GM19035 (cell line): Measurements from ENCODE around the gene C3orf70.

Source experiments
- ATAC-seq: cut with Tn5 transposase; IDR thresholded peaks from one replicate; pipeline ENCODE4 v1.9.1; 2021; ENCODE audit not compliant: unreplicated experiment

The C3orf70 gene

DNA sequence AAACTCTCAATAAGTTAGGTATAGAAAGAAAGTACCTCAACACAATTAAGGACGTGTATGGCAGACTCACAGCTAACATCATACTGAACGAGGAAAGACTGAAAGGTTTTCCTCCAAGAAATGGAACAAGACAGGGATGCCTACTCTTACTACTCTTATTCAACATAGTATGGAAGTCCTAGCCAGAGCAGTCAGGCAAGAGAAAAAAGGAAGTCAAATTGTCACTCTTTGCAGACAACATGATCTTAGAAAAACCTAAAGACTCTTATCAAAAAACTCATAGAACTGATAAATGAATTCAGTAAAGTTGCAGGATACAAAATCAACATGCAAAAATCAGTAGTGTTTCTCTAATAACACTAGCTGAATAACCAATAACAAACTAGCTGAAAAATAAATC, 96.0 kb downstream of the C3orf70 start:
- no peak for ATAC-seq

DNA sequence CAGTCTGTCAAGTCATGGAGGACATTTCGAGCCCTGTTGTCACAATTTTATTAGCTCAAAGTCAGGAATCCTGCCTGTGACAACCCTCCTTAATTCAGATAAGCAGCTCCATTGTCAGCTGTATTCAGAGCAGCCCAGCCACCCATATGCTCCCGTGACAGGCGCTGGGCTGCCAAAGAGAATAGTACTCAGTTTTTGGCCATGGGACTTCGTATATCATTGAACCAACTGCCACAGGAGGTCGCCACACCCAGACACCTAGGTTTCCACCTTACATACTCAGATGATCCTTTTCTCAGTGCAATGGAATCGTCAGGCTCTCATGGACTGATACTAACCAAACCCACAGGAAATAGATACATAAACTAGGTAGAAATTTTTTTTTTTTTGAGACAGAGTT, 100.2 kb downstream of the C3orf70 start:
- no peak for ATAC-seq

DNA sequence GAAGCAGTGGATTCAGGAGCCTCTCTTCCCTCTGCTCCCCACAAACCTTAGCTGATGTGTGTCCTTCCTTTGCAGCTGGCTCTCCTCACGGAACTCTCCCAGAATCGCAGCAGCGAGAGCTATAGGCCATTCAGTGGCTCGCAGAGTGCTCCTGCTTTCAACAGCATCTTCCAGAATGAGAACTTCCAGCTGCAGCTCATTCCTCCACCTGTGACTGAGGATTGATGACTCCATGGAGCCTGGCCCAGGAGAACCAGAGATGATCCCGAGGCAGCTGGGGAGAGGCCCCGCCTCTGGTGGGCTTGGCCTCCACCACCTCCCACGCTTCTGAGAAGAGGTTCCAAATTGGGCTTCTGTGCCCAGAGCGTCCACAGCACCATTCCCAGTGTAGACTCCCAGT, 101.1 kb downstream of the C3orf70 start:
- ATAC-seq = no peak

DNA sequence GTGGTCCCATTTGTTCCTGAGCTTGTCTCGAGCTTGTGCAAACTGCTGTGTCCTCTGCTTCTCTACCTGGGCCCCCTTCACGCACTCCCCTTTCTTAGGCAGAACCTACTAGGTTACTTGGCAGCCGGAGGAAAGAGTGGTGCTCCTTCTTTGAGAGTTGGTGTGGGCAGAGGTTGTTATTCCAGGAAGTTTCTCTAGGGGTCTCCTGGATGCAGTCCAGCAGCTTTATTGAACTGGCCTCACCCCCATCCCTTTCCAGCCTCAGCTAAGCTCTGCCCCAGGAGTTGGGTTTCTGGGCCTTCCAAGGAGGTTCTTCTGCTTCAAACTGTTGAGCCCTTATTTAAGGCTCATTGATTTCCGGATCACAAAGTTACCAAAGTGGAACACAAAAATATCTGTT, 103.2 kb downstream of the C3orf70 start:
- no peak for ATAC-seq

DNA sequence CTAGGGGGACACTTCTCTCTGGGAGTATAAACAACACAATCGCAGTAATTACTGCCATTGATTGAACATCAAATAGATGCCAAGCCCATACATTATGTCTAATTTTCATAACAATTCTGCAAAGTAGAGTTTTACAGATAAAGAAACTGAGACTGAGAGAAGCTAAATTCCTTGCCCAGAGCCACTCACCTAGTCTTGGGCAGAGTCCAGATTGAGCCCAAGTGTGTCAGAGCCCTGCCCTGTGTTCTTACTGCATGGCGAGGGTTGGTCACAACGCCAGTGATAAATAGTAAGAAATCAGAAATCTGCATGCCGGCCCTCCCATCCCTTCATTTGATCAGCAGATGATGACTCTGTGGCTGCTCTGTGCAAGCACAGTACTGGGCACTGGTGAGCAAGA, 106.3 kb downstream of the C3orf70 start:
- no peak for ATAC-seq

DNA sequence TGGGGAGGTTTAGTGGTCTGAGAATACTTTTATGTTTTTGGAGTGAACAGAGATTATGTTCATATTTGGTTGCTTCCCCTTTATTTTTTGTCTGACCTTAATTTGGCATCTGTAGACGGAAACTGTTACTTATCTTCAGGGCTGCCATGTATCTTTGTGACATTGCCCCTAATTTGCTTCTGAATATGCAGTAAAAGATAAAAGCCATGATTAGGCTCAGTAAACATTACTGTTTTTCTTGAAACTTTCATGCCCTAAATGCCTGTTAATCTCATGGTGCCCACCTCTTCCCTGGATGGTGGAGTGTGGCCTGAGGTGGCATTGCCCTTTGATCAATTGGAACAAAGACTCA, 106.7 kb downstream of the C3orf70 start:
- no peak for ATAC-seq

DNA sequence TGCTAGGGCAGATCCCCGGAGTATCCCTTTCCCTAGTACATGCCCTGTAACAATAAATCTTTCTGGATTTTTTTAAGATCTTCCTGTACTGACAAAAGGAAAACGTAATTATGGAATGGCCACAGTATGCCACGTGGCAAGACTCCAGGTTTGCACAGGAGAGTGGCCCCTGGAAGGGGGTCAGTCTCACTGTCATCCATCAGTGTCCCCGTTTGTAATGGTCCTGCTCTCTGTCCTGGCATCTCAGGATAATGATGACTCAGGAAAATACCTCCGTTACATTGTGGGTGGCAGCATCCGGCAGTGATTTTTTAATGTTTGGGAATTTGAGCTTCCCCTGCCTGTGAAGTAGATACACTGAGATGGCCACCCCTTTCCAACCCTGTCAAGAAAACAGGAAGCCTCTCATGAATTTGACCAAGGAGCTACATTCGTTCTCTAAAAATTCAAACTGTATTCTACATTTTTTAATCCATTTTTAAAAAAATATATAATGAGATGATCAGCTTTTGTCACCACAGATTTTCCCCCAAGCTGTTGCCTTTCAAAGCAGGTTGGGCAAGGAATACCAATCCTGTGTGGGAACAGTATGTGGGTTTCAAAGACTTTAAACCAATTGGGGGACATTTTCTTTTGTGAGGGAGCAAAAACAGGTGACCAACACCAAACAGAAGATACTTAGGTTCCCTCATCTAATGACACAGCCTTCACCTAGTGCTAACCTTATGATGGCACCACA, 110.4 kb downstream of the C3orf70 start:
- no peak for ATAC-seq

DNA sequence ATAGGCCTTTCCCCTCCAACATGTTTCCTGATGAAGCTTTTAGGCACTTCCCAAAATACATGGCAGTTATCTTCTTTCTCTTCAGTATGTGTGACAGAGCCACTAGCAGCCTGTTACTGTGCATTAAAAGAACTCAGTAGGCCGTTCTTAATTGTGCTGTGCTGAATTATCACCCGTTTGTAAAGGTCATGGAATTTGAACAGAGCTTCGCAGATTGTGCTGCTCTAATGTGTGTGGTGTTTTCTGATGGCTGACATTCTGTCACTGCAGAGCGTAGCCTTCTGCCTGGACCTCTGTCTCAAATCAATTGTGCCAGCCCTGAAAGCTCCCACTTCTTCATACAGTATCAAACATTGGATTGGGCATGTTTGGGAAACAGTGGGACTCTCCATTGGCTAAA, 111.3 kb downstream of the C3orf70 start:
- ATAC-seq = no peak

DNA sequence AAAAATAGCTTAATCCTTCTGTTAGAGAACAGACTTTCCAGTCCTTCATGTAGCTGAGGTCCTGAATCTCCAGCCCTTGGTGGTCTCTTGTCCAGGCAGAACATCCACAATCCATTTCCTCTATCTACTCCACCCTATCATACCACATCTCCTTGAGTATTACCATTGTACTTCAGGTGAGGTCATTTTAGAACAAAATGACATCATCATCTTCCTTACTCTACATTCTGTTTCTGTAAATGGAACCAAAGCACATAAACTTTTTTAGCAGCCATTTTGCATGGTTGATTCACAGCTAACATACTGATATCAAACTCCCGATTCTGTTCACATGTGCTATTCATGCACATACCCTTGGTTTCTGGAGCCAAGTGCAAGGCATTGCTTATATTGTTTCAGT, 112.4 kb downstream of the C3orf70 start:
- ATAC-seq = no peak

DNA sequence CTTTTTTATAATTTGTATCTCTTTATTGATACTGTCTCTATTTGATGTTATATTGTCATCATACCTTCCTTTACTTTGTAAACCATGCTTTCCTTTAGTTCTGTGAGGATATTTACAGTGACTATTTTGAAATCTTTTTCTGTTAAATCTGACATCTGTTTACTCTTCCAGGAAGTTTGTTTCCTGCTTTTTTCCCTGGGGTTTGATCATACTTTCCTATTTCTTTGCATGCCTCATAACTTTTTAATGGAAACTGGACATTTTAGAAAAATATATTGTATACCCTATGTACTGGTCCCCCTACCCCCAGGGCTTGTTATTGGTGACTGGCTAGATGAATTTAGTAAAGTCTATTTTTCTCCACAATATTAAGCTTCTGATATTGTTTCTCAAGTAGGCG, 115.1 kb downstream of the C3orf70 start:
- no peak for ATAC-seq

DNA sequence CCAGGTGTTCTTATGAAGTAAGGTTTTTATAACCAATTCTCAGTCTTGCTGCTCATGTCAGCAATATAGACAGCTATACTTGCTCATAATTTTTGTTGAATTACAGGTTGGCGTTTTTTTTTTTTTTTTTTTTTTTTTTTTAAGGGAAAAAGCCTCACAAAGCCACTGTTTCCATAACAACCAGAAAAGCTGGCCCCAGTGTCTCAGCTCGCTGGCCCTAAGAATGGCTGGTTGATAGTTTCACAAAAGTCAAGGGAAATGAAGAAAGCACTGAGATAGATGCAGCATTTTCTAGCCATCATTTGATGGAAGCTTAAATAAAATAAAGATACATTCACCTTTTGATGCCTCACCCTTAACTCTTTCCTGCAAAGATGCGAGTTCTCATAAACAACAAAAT, 121.9 kb downstream of the C3orf70 start:
- ATAC-seq = no peak

DNA sequence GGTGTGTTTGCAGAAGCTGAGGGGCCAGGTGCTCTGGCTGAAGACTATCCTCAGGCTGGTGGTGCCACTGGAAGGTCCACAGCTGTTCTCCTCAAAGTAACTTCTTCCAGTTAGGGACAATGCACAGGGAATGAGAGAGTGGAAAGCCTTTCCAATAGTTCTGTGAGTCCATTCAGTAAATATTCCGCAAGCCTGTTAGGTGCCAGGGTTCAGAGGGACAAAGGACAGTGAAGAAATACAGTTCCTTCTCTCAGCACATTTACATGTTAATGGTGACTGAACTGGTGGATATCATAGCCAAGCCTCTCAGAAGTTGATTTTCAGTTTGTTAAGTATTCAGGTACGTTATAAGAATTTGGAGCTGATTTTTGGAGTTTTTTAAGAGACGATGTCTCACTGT, 122.5 kb downstream of the C3orf70 start:
- no peak for ATAC-seq

DNA sequence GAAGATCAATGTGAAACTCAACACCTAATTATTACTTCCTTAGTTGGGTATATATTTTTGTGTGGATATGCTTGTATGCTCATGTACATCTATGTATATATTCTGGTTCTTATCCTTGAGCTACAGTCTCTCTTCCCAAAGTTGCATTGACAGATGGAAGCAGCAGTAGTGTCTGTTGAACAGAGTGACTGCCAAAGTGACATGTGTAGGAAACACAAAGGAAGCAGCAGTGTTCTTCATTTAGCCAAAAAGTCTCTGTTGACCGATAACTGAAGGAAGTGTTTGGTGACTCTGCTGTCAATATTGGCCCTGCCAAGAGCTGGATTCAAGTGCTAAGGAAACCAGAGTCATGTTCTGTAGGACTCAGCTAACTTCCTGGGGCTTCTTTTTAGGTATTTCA, 123.8 kb downstream of the C3orf70 start:
- no peak for ATAC-seq

DNA sequence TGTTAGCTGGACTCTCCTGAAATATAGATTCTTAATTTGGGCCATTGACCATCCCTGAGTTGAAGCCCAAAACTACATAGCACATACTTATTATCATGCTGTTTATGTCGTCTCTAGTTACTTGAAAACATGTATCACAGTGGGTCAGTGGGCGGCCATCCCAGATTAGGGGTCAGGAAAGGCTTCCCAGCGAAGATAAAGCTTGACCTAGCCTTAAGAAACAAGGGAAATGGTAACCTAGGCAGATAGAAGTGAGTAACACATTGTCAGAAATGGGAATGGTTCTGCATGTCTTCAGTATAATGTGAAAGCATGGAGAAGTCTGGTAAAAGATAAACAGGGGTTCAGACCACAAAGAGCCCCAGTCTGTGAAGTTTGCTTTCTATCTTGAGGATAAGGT, 124.7 kb downstream of the C3orf70 start:
- ATAC-seq = no peak
